ENCODE results near the gene PGLYRP2. TPM values are rescaled to one million over a fixed set of nuclear protein-coding genes. Genes with fewer than 3 reads are reported as not detected.
A peak's percentile ranks its signal among the peaks of the same experiment; 100 is the strongest.

The PGLYRP2 gene
- total and polyA plus RNA-seq, 9 of the 15 experiments (the other 6 are each of a cell fraction or from before 2014, with no cell fraction given), result not detected

- no peak for TF ChIP-seq TAF9B (IDR thresholded peaks at IDR 0.05; ENCODE audit: partially characterized antibody)
- TF ChIP-seq SNRNP70 (optimal IDR thresholded peaks at IDR 0.05; ENCODE audit: low read depth, low read length), result no peak
- peak; percentile 86 for TF ChIP-seq VEZF1 (CRISPR knock-in tag; IDR thresholded peaks at IDR 0.05)
- TF ChIP-seq CHAMP1 (IDR thresholded peaks at IDR 0.05), result no peak
- TF ChIP-seq FOXA1 (IDR thresholded peaks at IDR 0.05; ENCODE audit: borderline replicate concordance), result no peak
- TF ChIP-seq NRF1 (conservative IDR thresholded peaks at IDR 0.05 in 1 of 2, IDR thresholded peaks at IDR 0.05 in 1 of 2), result peak in 1 of 2 experiments; percentile 23; a peak in 2 of 4 replicates
- no peak for TF ChIP-seq U2AF2 (optimal IDR thresholded peaks at IDR 0.05; ENCODE audit: low read depth, low read length)
- TF ChIP-seq PTRF (tag; IDR thresholded peaks at IDR 0.05), result no peak
- TF ChIP-seq CBFB (CRISPR knock-in tag; IDR thresholded peaks at IDR 0.05), result no peak
- no peak for TF ChIP-seq TRIM28 (IDR thresholded peaks at IDR 0.05)
- TF ChIP-seq ZNF57 (CRISPR knock-in tag; IDR thresholded peaks at IDR 0.05), result no peak
- no peak for TF ChIP-seq YBX1 (IDR thresholded peaks at IDR 0.05)
- no peak for TF ChIP-seq POLR2H (tag; IDR thresholded peaks at IDR 0.05; ENCODE audit: low read depth)
- no peak for TF ChIP-seq HDGF (IDR thresholded peaks at IDR 0.05)
- TF ChIP-seq IRF9 (tag; IDR thresholded peaks at IDR 0.05), result no peak
- no peak for TF ChIP-seq HIVEP1 (CRISPR knock-in tag; IDR thresholded peaks at IDR 0.05)
- no peak for TF ChIP-seq ZNF274 (IDR thresholded peaks at IDR 0.05; ENCODE audit: borderline replicate concordance, low read depth, low read length)
- TF ChIP-seq FOXM1 (IDR thresholded peaks at IDR 0.05; ENCODE audit: low read depth), result no peak
- no peak for TF ChIP-seq FOXM1 (CRISPR knock-in tag; IDR thresholded peaks at IDR 0.05; ENCODE audit: low read depth)
- no peak for TF ChIP-seq NFIX (CRISPR knock-in tag; IDR thresholded peaks at IDR 0.05; ENCODE audit: low read depth)
- no peak for TF ChIP-seq RAD21 (CRISPR knock-in tag; conservative IDR thresholded peaks at IDR 0.05 in 1 of 2, IDR thresholded peaks at IDR 0.05 in 1 of 2)
- TF ChIP-seq MEF2D (tag; conservative IDR thresholded peaks at IDR 0.05; ENCODE audit: low read depth), result no peak
- TF ChIP-seq MNT (conservative IDR thresholded peaks at IDR 0.05), result peak; percentile 81 to 92
These were observed 46.4 kb downstream of the PGLYRP2 start (continued) for GRCh38 chr19:15432629-15433518.
